Type B pancreatic cell (in vitro differentiated cells): Measurements from ENCODE around the gene NBEAL1. TPM values are rescaled to one million over a fixed set of nuclear protein-coding genes. Genes with fewer than 3 reads are reported as not detected.
"Not testable (repeated sequence)": the region's sequence is repeated elsewhere in the genome, so short reads cannot be mapped to it uniquely, and the experiment has no call there.

Experiments used
- DNase-seq: peaks from one replicate; pipeline ENCODE4 v3.0.0; 2021; ENCODE audit warnings: mixed read lengths; ENCODE audit not compliant: unreplicated experiment; ENCODE audit errors: extremely low spot score
- H3K27ac Mint-ChIP-seq: 2 replicates; pipeline ENCODE4 v1.8.0; 2021; ENCODE audit warnings: mild to moderate bottlenecking, mixed read lengths
- H3K27me3 Mint-ChIP-seq: 2 replicates; pipeline ENCODE4 v1.8.0; 2021; ENCODE audit warnings: mixed read lengths
- H3K36me3 Mint-ChIP-seq: 2 replicates; pipeline ENCODE4 v1.8.0; 2021; ENCODE audit warnings: mixed read lengths
- H3K4me1 Mint-ChIP-seq: one replicate; pipeline ENCODE4 v1.8.0; 2021; ENCODE audit warnings: mixed read lengths; ENCODE audit not compliant: unreplicated experiment
- H3K4me3 Mint-ChIP-seq: 2 replicates; pipeline ENCODE4 v1.8.0; 2021; ENCODE audit warnings: mild to moderate bottlenecking, mixed read lengths
- H3K9me3 Mint-ChIP-seq: 2 replicates; pipeline ENCODE4 v1.8.0; 2021; ENCODE audit warnings: mixed read lengths
- total RNA-seq: library from RNA; stranded (reverse); gene quantifications from 2 replicates; pipeline ENCODE4 v1.2.1, GENCODE V29; 2021; ENCODE audit warnings: low replicate concordance
- TF ChIP-seq, protein P1 (sequence below): fragments of 200-600 bp; sonication (generic); conservative IDR thresholded peaks from 2 replicates; pipeline ENCODE4 v1.5.0; 2021; ENCODE audit warnings: antibody characterized with exemption, mild to moderate bottlenecking

Gene NBEAL1
- total RNA-seq, 1 donor from 2014 or later, result 28.5 TPM

- peaks cover 4% of the 10 kb centered on the region for H3K9me3 Mint-ChIP-seq
- TF ChIP-seq, protein P1, sequence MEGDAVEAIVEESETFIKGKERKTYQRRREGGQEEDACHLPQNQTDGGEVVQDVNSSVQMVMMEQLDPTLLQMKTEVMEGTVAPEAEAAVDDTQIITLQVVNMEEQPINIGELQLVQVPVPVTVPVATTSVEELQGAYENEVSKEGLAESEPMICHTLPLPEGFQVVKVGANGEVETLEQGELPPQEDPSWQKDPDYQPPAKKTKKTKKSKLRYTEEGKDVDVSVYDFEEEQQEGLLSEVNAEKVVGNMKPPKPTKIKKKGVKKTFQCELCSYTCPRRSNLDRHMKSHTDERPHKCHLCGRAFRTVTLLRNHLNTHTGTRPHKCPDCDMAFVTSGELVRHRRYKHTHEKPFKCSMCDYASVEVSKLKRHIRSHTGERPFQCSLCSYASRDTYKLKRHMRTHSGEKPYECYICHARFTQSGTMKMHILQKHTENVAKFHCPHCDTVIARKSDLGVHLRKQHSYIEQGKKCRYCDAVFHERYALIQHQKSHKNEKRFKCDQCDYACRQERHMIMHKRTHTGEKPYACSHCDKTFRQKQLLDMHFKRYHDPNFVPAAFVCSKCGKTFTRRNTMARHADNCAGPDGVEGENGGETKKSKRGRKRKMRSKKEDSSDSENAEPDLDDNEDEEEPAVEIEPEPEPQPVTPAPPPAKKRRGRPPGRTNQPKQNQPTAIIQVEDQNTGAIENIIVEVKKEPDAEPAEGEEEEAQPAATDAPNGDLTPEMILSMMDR, result no peak
- no peak overlapping the region for H3K4me3 Mint-ChIP-seq
- peaks cover 24% of the 10 kb centered on the region for H3K36me3 Mint-ChIP-seq
- DNase-seq, result no peak
- no peaks in the 10 kb centered on the region for H3K4me1 Mint-ChIP-seq
- no peak overlapping the region for H3K27ac Mint-ChIP-seq
- H3K27me3 Mint-ChIP-seq, result no peaks in the 10 kb centered on the region
These were observed 149.7 kb downstream of the NBEAL1 start for GRCh38 chr2:203164311-203164935.

- peaks cover 4% of the 10 kb centered on the region for H3K9me3 Mint-ChIP-seq
- no peak for DNase-seq
- no peak overlapping the region for H3K4me3 Mint-ChIP-seq
- H3K27me3 Mint-ChIP-seq, result no peaks in the 10 kb centered on the region
- TF ChIP-seq, protein P1, result no peak
- no peaks in the 10 kb centered on the region for H3K4me1 Mint-ChIP-seq
- no peak overlapping the region for H3K27ac Mint-ChIP-seq
- peaks cover 12% of the 10 kb centered on the region for H3K36me3 Mint-ChIP-seq
These were observed 153.1 kb downstream of the NBEAL1 start for GRCh38 chr2:203167751-203168150.

- TF ChIP-seq, protein P1, result no peak
- Mint-ChIP-seq H3K36me3 (peaks cover 7% of the 10 kb centered on the region), H3K4me3 (no peak overlapping the region), H3K4me1 (no peaks in the 10 kb centered on the region), H3K9me3 (no peaks in the 10 kb centered on the region), H3K27me3 (no peaks in the 10 kb centered on the region), H3K27ac (no peak overlapping the region)
- DNase-seq, result no peak
These were observed 155.8 kb downstream of the NBEAL1 start for GRCh38 chr2:203170502-203170901.

DNA sequence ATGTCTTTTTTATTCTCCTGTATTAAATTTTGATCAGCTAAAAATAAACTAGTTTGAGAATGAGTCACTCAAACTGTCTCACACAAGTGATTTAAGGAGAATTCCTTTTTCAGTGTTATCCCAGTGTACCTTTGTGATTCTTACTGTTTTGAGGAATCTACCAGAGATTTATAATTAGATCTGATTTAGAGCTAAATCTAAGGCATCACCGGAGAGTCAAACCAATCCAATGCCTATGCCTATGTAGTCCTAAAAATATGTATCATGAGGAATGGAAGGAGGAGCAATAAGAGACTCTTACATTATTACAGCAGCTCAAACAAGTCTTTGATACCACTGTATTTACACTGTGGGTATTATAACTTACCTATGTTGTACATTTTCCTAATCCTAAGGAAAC, 160.7 kb downstream of the NBEAL1 start:
- DNase-seq, result no peak
- Mint-ChIP-seq H3K4me1 (no peaks in the 10 kb centered on the region), H3K9me3 (no peaks in the 10 kb centered on the region), H3K27ac (no peak overlapping the region), H3K36me3 (peaks cover 4% of the 10 kb centered on the region), H3K4me3 (no peak overlapping the region), H3K27me3 (no peaks in the 10 kb centered on the region)
- TF ChIP-seq, protein P1, result no peak

DNA sequence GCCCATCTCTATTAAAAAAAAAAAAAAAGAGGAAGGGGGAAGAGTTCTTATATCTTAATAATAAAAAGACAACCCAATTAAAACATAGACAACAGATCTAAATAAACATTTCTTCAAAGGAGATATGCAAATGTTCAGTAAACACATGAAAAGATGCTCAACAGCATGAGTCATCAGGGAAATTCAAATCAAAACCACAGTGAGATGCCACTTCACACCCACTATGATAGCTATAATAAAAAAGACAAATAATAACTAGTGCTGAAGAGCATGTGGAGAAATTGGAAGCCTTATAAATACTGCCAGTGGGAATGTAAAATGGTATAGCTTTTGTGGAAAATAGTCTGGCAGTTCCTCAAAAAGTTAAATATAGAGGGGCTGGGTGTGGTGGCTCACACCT, 162.7 kb downstream of the NBEAL1 start:
- Mint-ChIP-seq H3K9me3 (no peaks in the 10 kb centered on the region), H3K27me3 (no peaks in the 10 kb centered on the region), H3K36me3 (peaks cover 4% of the 10 kb centered on the region), H3K27ac (no peak overlapping the region), H3K4me1 (no peaks in the 10 kb centered on the region), H3K4me3 (no peak overlapping the region)
- TF ChIP-seq, protein P1, result no peak
- DNase-seq, result no peak

DNA sequence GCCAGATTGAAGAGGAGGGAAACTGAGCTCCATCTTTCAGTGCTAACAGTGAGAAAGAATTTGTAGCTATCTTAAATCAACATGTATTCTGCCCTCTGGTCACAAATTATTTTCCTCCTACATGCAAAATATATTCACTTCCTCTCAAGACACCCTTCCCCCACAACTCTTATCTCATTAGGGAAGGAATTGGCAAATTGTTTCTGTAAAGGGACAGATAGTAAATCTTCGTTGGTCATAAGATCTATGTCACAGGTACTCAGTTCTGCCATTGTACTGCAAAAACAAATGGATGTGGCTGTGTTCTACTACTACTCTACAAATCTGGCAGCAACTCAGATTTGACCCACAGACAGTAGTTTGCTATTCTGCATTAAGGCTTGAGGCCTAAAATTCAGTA, 171.2 kb downstream of the NBEAL1 start:
- DNase-seq, result no peak

DNA sequence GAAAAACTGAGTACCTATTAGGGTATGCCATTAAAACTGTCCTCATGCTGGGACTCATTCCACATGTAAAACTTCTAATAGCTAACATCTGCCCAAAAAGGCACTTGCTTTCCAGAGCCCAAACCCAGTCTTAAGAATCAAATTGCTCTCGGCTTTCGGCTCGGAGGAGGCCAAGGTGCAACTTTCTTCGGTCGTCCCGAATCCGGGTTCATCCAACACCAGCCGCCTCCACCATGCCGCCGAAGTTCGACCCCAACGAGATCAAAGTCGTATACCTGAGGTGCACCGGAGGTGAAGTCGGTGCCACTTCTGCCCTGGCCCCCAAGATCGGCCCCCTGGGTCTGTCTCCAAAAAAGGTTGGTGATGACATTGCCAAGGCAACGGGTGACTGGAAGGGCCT, 175.9 kb downstream of the NBEAL1 start:
- H3K4me1 Mint-ChIP-seq, H3K4me3 Mint-ChIP-seq, H3K9me3 Mint-ChIP-seq, DNase-seq, H3K27me3 Mint-ChIP-seq, H3K27ac Mint-ChIP-seq: not testable (repeated sequence)
- peaks cover 26% of the 10 kb centered on the region for H3K36me3 Mint-ChIP-seq

More for the DNA sequence above, 171.2 kb downstream of the NBEAL1 start:
- H3K4me1 Mint-ChIP-seq, result no peaks in the 10 kb centered on the region
- no peak overlapping the region for H3K27ac Mint-ChIP-seq
- H3K36me3 Mint-ChIP-seq, result peaks cover 23% of the 10 kb centered on the region
- no peaks in the 10 kb centered on the region for H3K27me3 Mint-ChIP-seq
- TF ChIP-seq, protein P1, result no peak
- H3K9me3 Mint-ChIP-seq, result no peaks in the 10 kb centered on the region
- no peak overlapping the region for H3K4me3 Mint-ChIP-seq

DNA sequence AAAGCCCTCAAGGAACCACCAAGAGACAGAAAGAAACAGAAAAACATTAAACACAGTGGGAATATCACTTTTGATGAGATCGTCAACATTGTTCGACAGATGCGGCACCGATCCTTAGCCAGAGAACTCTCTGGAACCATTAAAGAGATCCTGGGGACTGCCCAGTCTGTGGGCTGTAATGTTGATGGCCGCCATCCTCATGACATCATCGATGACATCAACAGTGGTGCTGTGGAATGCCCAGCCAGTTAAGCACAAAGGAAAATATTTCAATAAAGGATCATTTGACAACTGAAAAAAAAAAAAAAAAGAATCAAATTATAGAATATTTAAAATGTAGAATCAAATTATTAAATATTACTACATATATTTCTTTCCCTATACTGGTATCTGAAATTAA, 176.4 kb downstream of the NBEAL1 start:
- not testable (repeated sequence) for H3K27me3 Mint-ChIP-seq, H3K4me1 Mint-ChIP-seq, H3K4me3 Mint-ChIP-seq, DNase-seq, H3K9me3 Mint-ChIP-seq, H3K27ac Mint-ChIP-seq
- peaks cover 21% of the 10 kb centered on the region for H3K36me3 Mint-ChIP-seq
